HG02884 (cell line): ENCODE results near the gene RPN2.

Experiments used
- ATAC-seq: cut with Tn5 transposase; IDR thresholded peaks from one replicate; pipeline ENCODE4 v1.9.1; 2021; ENCODE audit warnings: mild to moderate bottlenecking, moderate library complexity; ENCODE audit not compliant: unreplicated experiment

The RPN2 gene

DNA sequence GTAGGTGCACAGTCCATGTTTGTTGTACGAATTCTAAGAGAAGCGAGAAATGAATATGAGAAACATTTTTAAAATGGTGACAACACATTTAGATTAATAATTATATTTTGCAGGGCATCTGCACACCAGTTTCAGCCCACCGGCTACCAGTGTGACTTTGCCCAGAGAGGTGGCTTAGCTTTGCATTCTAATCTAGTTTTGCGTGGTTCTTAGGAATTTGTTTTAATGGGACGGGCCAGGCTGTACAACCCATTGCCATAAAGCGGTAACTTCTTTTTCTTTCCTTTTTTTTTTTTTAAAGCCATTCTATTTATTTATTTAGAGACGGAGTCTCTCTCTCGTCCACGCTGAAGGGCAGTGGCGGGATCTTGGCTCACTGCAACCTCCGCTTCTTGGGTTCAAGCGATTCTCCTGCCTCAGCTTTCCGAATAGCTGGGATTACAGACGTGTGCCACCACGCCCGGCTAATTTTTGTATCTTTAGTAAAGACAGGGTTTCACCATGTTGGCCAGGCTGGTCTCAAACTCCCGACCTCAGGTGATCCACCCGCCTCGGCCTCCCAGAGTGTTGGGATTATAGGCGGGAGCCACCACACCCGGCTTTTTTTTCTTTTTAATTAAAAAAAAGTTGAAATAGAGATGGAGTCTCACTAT lies 111.2 kb downstream of the RPN2 start:
- ATAC-seq = no peak
